HG03175 (cell line): Measurements from ENCODE around the gene TCEA3.

Experiments
- ATAC-seq: cut with Tn5 transposase; IDR thresholded peaks from one replicate; pipeline ENCODE4 v1.9.1; 2021; ENCODE audit warnings: mild to moderate bottlenecking, moderate library complexity; ENCODE audit not compliant: unreplicated experiment

The TCEA3 gene

GRCh38 chr1:23341931-23342692 is 82.4 kb downstream of the TCEA3 start:
- ATAC-seq, result no peak

- ATAC-seq, result no peak
Observed at GRCh38 chr1:23339632-23340031, 84.9 kb downstream of the TCEA3 start.

- ATAC-seq, result no peak
Observed at GRCh38 chr1:23337869-23338268, 86.7 kb downstream of the TCEA3 start.

- ATAC-seq, result no peak
Observed at GRCh38 chr1:23331713-23332112, 92.8 kb downstream of the TCEA3 start.
